ENCODE results near the gene PLCB1.
A peak's percentile ranks its signal among the peaks of the same experiment; 100 is the strongest.

Gene PLCB1

DNA sequence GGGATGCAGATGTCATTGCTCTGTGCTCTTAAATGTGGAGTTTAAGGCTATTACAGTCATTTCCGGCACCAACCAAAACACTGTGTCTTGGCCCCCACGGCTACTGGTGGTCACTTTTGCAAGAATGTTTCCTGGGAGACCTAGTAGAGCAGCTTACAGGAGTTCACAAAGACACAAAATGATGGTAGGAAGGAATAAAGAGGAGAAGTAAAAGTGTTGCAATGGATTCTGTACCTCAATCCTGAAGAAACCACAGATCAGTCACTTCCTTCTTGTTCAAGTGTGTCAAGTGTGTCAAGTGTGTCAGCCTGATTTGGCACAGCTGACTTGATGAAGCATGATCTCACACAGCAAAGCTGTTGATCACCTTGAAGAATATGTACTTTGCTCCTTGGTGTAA, 344.0 kb downstream of the PLCB1 start:
- Histone ChIP-seq H3F3A (ENCODE audit: insufficient read depth, low read length) (no peaks in the 10 kb centered on the region), H3K27me3 (ENCODE audit: insufficient read depth, low read length) (no peaks in the 10 kb centered on the region), H2AFZ (ENCODE audit: low read length) (no peak overlapping the region), H3K27ac (ENCODE audit: low read depth, low read length, poor library complexity, severe bottlenecking) (no peak overlapping the region), H3K4me3 (ENCODE audit: low read depth, low read length, poor library complexity, severe bottlenecking) (no peak overlapping the region), H3K4me2 (ENCODE audit: low read length) (no peak overlapping the region), H3K36me3 (ENCODE audit: insufficient read depth, low read length) (no peaks in the 10 kb centered on the region), H3K79me2 (ENCODE audit: insufficient read depth, low read length) (no peaks in the 10 kb centered on the region), H4K20me1 (ENCODE audit: insufficient read depth, low read length) (no peaks in the 10 kb centered on the region), H3K9ac (ENCODE audit: low read length) (no peak overlapping the region), H3K9me2 (ENCODE audit: low read depth, low read length) (no peaks in the 10 kb centered on the region), H3K9me3 (ENCODE audit: low read length) (no peaks in the 10 kb centered on the region), H3K4me1 (ENCODE audit: insufficient read depth, low read length, severe bottlenecking) (peaks cover 24% of the 10 kb centered on the region)
- TF ChIP-seq CTCF (IDR thresholded peaks at IDR 0.05; ENCODE audit: low read length) (no peak), EZH2 (IDR thresholded peaks at IDR 0.05; ENCODE audit: borderline replicate concordance, low read length) (no peak)

GRCh38 chr20:8480597-8480996, 348.5 kb downstream of the PLCB1 start:
- no peak for TF ChIP-seq CTCF (IDR thresholded peaks at IDR 0.05; ENCODE audit: low read length)
- TF ChIP-seq EZH2 (IDR thresholded peaks at IDR 0.05; ENCODE audit: borderline replicate concordance, low read length): no peak
- Histone ChIP-seq H2AFZ (ENCODE audit: low read length) (peak overlapping the region; percentile 93; the same call in 1 of the 2 replicates), H3K9me2 (ENCODE audit: low read depth, low read length) (no peaks in the 10 kb centered on the region), H3K36me3 (ENCODE audit: insufficient read depth, low read length) (no peaks in the 10 kb centered on the region), H3F3A (ENCODE audit: insufficient read depth, low read length) (no peaks in the 10 kb centered on the region), H3K27ac (ENCODE audit: low read depth, low read length, poor library complexity, severe bottlenecking) (peak overlapping the region; percentile 42), H3K9ac (ENCODE audit: low read length) (no peak overlapping the region), H4K20me1 (ENCODE audit: insufficient read depth, low read length) (no peaks in the 10 kb centered on the region), H3K27me3 (ENCODE audit: insufficient read depth, low read length) (no peaks in the 10 kb centered on the region), H3K4me3 (ENCODE audit: low read depth, low read length, poor library complexity, severe bottlenecking) (no peak overlapping the region), H3K9me3 (ENCODE audit: low read length) (no peaks in the 10 kb centered on the region), H3K79me2 (ENCODE audit: insufficient read depth, low read length) (no peaks in the 10 kb centered on the region), H3K4me1 (ENCODE audit: insufficient read depth, low read length, severe bottlenecking) (peaks cover 23% of the 10 kb centered on the region), H3K4me2 (ENCODE audit: low read length) (peak overlapping the region; percentile 40)

GRCh38 chr20:8487696-8488095, 355.6 kb downstream of the PLCB1 start:
- no peak overlapping the region for H2AFZ ChIP-seq (ENCODE audit: low read length)
- H3K4me3 ChIP-seq (ENCODE audit: low read depth, low read length, poor library complexity, severe bottlenecking): no peak overlapping the region
- H3K9me3 ChIP-seq (ENCODE audit: low read length): no peaks in the 10 kb centered on the region
- H3K27ac ChIP-seq (ENCODE audit: low read depth, low read length, poor library complexity, severe bottlenecking): no peak overlapping the region
- TF ChIP-seq EZH2 (IDR thresholded peaks at IDR 0.05; ENCODE audit: borderline replicate concordance, low read length) (no peak), CTCF (IDR thresholded peaks at IDR 0.05; ENCODE audit: low read length) (no peak)
- no peaks in the 10 kb centered on the region for H3K36me3 ChIP-seq (ENCODE audit: insufficient read depth, low read length)
- H4K20me1 ChIP-seq (ENCODE audit: insufficient read depth, low read length): no peaks in the 10 kb centered on the region
- no peaks in the 10 kb centered on the region for H3K9me2 ChIP-seq (ENCODE audit: low read depth, low read length)
- no peak overlapping the region for H3K9ac ChIP-seq (ENCODE audit: low read length)
- no peaks in the 10 kb centered on the region for H3F3A ChIP-seq (ENCODE audit: insufficient read depth, low read length)
- H3K4me2 ChIP-seq (ENCODE audit: low read length): no peak overlapping the region
- no peaks in the 10 kb centered on the region for H3K4me1 ChIP-seq (ENCODE audit: insufficient read depth, low read length, severe bottlenecking)
- no peaks in the 10 kb centered on the region for H3K27me3 ChIP-seq (ENCODE audit: insufficient read depth, low read length)
- no peaks in the 10 kb centered on the region for H3K79me2 ChIP-seq (ENCODE audit: insufficient read depth, low read length)
